Mucosa of descending colon (tissue), 3 donors: ENCODE results near the gene LTB4R. TPM values are rescaled to one million over a fixed set of nuclear protein-coding genes. Genes with fewer than 3 reads are reported as not detected.

ENCODE experiments used
- ATAC-seq: fragments of 200-7000 bp; cut with Tn5 transposase; one replicate; pipeline ENCODE4 v1.9.1; 2020; ENCODE audit warnings: mild to moderate bottlenecking, moderate library complexity
- DNase-seq, 3 donors: peaks; one replicate each; pipeline ENCODE4 v3.0.0-alpha.2; 2020
- H3K36me3 ChIP-seq: fragments of 200-600 bp; one replicate; pipeline ENCODE4 v1.8.0; 2021; ENCODE audit warnings: low read depth, mild to moderate bottlenecking
- H3K4me1 ChIP-seq: fragments of 200-600 bp; one replicate; pipeline ENCODE4 v1.8.0; 2021; ENCODE audit warnings: low read depth, mild to moderate bottlenecking
- H3K4me3 ChIP-seq: fragments of 200-600 bp; one replicate; pipeline ENCODE4 v1.8.0; 2021; ENCODE audit warnings: mild to moderate bottlenecking
- H3K9me3 ChIP-seq: fragments of 200-600 bp; one replicate; pipeline ENCODE4 v1.8.0; 2021; ENCODE audit warnings: mild to moderate bottlenecking
- CTCF ChIP-seq: fragments of 200-600 bp; IDR thresholded peaks from one replicate; pipeline ENCODE4 v1.8.0; 2022; ENCODE audit warnings: antibody characterized with exemption, mild to moderate bottlenecking
- intact Hi-C, 2 donors: fragments of 100-400 bp; cut with DNase I in 1 of 2; cut with micrococcal nuclease in 1 of 2; formaldehyde crosslinking; loops; one replicate each; pipeline versions ENCODE4 v1.11.0 to v1.11.1; 2022; cut with DNase I, micrococcal nuclease
- total RNA-seq, 3 donors: library from RNA; stranded (reverse); fragmentation: NEBNext Ultra II Directional in 2 of 3; extraction: Animal tissue kit (Norgen Biotek cat#: 25700) in 2 of 3; gene quantifications; one replicate each; pipeline versions ENCODE4 v1.2.1 to v1.2.4, GENCODE V29; 2021 to 2023
- donor health status: DM: no; HTN: no; CAD: no; lungs with moderate emphysema.
- donor health status: DM: no; HTN: no; CAD: no.
- donor health status: DM: no; HTN: yes; CAD: no.

The LTB4R gene
- total RNA-seq, 3 donors from 2014 or later, result 3.4 to 6.1 (median 3.8) TPM

- no peak for DNase-seq
- no peaks in the 10 kb centered on the region for H3K36me3 ChIP-seq
- intact Hi-C loops, result no loop called here
- H3K9me3 ChIP-seq, result no peaks in the 10 kb centered on the region
- no peaks in the 10 kb centered on the region for H3K4me1 ChIP-seq
- peak; percentile 16 for ATAC-seq
- TF ChIP-seq CTCF, result no peak
- H3K4me3 ChIP-seq, result peak overlapping the region; percentile 71
Observed at GRCh38 chr14:24270537-24271133, 40.7 kb upstream of the LTB4R start.

DNA sequence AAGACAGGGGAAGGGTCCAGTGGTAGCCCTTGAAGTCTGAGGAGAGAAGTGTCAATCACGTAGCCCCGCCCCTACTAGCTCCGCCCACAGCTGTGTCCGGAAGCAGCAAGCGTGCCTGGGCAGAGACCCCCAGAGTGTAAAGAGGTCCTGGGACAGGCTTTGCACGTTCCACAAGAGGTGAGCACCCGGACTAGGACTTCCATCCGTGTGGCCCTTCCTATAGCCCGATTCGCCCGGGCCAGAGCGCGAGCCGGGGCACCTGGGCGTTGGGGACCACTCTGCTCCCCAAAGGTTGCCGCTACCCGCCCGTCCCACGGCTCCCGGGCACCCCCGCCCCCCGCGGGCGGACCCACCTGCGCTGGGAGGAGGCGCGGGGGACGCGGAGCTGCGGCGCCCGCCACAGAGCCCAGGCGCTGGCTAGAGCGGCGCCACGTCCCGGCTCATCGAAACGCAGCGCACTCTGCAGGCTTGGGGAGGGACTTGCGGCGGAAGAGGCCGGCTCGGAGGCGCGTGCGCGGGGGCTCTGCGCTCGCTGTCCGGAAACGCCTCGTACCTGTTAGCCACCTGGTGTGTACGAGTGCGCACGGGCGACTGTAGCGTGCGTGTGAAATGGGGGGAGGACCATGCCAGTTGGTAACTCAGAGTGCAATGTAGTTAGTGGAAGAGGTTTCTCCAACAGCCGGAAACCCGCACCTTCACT lies 40.0 kb upstream of the LTB4R start, which contains the start of gene RABGGTA:
Gene RABGGTA (minus strand): TSS at position 464 of the 700 bp plus-strand sequence. CDS start 482 bp downstream, outside the sequence.
- Histone ChIP-seq H3K4me3 (peak within 1 kb of the TSS; percentile 71), H3K9me3 (no peaks in the 10 kb centered on the region), H3K36me3 (no peaks in the 10 kb centered on the region), H3K4me1 (no peaks in the 10 kb centered on the region)
- peak; percentile 80 for TF ChIP-seq CTCF
- intact Hi-C loops, result no loop called here
- DNase-seq, result peak; percentile 91 to 96 (median 94)
- ATAC-seq, result peak; percentile 98

DNA sequence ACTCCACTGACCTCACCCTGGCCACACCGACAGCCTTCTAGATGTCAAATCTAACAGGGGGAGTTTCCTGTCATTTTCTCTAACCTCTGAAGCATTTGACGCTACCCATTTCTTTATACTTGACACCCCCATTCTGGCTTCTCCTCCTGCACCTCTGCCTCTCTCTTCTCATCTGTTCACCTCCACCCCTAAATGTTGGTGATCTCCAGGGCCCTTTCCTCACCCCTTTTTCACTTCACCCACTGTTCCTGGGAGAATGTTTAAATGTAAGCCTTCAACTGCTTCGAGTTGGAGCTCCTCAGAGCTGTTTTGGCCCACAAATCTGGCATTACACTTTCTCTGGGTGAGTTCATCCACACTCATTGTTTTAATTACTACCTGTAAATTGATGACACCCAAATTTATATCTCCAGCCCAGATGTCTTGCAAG lies 39.5 kb upstream of the LTB4R start:
- no peak for TF ChIP-seq CTCF
- Histone ChIP-seq H3K9me3 (no peaks in the 10 kb centered on the region), H3K36me3 (no peaks in the 10 kb centered on the region), H3K4me3 (no peak overlapping the region), H3K4me1 (no peaks in the 10 kb centered on the region)
- ATAC-seq (no peak), DNase-seq (peak in 1 of 3 donors; percentile 3)
- intact Hi-C loops, result no loop called here

GRCh38 chr14:24272467-24272866 lies 38.8 kb upstream of the LTB4R start:
- TF ChIP-seq CTCF, result no peak
- no peaks in the 10 kb centered on the region for H3K4me1 ChIP-seq
- H3K36me3 ChIP-seq, result no peaks in the 10 kb centered on the region
- ATAC-seq, result no peak
- H3K4me3 ChIP-seq, result no peak overlapping the region
- no peaks in the 10 kb centered on the region for H3K9me3 ChIP-seq
- no peak for DNase-seq
- intact Hi-C loops, result no loop called here

DNA sequence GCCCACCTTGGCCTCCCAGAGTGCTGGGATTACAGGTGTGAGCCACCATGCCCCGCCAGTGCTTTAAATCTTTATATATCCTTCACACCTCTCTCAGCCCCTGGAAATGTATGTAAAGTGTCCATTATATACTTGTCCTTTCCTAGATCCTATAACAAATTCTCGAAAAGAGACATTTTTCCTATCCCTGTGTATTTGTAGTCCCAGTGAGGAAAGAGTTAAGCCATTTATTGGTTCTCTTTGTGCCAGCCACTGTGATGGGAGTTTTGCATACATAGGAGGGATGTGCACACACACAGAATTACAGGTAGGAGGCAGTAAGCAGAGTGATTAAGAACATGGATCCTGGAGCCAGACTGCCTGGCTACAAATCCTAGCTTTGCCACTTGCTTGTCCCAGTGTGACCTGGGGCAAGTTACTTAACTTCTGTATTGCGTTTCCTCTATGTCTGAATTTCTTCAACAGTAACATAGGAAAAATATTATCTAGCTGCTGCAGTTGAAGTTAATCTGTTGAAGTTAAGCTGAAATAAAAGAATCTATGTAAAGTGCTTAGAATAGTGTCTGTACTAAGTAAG lies 37.8 kb upstream of the LTB4R start:
- no peak for DNase-seq
- Histone ChIP-seq H3K4me1 (no peaks in the 10 kb centered on the region), H3K36me3 (no peaks in the 10 kb centered on the region), H3K4me3 (no peak overlapping the region), H3K9me3 (no peaks in the 10 kb centered on the region)
- TF ChIP-seq CTCF, result no peak
- no peak for ATAC-seq
- intact Hi-C loops, result no loop called here
